Heart left ventricle (tissue), 16 donors: ENCODE measurements around the gene CHRNA7. TPM values are rescaled to one million over a fixed set of nuclear protein-coding genes. Genes with fewer than 3 reads are reported as not detected.
"Not testable (repeated sequence)": the region's sequence is repeated elsewhere in the genome, so short reads cannot be mapped to it uniquely, and the experiment has no call there.

Experiments used
- ATAC-seq, 4 donors: fragments of 200-7000 bp; cut with Tn5 transposase; one replicate each; pipeline ENCODE4 v1.9.1; 2020 to 2022; ENCODE audit warnings: moderate library complexity in 4 of 4, mild to moderate bottlenecking in 3 of 4, moderate number of reproducible peaks in 1 of 4
- DNase-seq, 5 donors: peaks; one replicate each; pipeline ENCODE4 v3.0.0-alpha.2; 2020
- H3K27ac ChIP-seq, 12 donors: fragments of 200-600 bp; sonication (generic) in 4 of 12; one replicate each; pipeline versions ENCODE4 v1.5.0 to v1.8.0; 2016 to 2022; ENCODE audit warnings: mild to moderate bottlenecking in 2 of 12
- H3K27me3 ChIP-seq, 9 donors: fragments of 200-600 bp; sonication (generic) in 2 of 9; one replicate each; pipeline versions ENCODE4 v1.5.1 to v1.8.0; 2016 to 2022; ENCODE audit warnings: mild to moderate bottlenecking in 3 of 9
- H3K36me3 ChIP-seq, 9 donors: fragments of 200-600 bp; sonication (generic) in 2 of 9; one replicate each; pipeline versions ENCODE4 v1.5.0 to v1.8.0; 2018 to 2022; ENCODE audit warnings: mild to moderate bottlenecking in 2 of 9
- H3K4me1 ChIP-seq, 12 donors: fragments of 200-600 bp; sonication (generic) in 4 of 12; one replicate each; pipeline versions ENCODE4 v1.5.0 to v1.8.0; 2016 to 2022; ENCODE audit warnings: mild to moderate bottlenecking in 3 of 12
- H3K4me3 ChIP-seq, 12 donors: fragments of 200-600 bp; sonication (generic) in 4 of 12; one replicate each; pipeline versions ENCODE4 v1.5.0 to v1.8.0; 2017 to 2022; ENCODE audit warnings: mild to moderate bottlenecking in 9 of 12, moderate library complexity in 4 of 12
- H3K9me3 ChIP-seq, 12 donors: fragments of 200-600 bp; sonication (generic) in 4 of 12; one replicate each; pipeline versions ENCODE4 v1.5.0 to v1.8.0; 2016 to 2022; ENCODE audit warnings: mild to moderate bottlenecking in 1 of 12
- WGBS, 4 donors: extraction: QIAGEN DNeasy Blood & Tissue Kit in 2 of 4; methylation state at CpG; one replicate each; pipeline versions ENCODE4 v1.1.5 to v1.1.7; 2013 to 2018; 5-methylcytosine and 5-hydroxymethylcytosine counted together
- intact Hi-C, 10 donors: fragments of 100-400 bp; cut with DNase I; formaldehyde crosslinking; loops; one replicate each; pipeline versions ENCODE4 v1.11.1 to v1.14.2; 2022
- polyA plus RNA-seq, 2 donors: library from polyadenylated mRNA; stranded (reverse); fragments of 200-250 nt; gene quantifications; one replicate each; pipeline ENCODE4 v1.2.3, GENCODE V29; 2013
- total RNA-seq, 9 donors: library from RNA; depleted of rRNA in 2 of 9; stranded (reverse); fragments of >200 nt in 2 of 9; fragmentation: NEBNext Ultra II Directional in 3 of 9; extraction: Animal tissue kit (Norgen Biotek cat#: 25700) in 3 of 9; gene quantifications; one replicate each; pipeline versions ENCODE4 v1.1.0 to v1.2.4, GENCODE V29; 2016 to 2023
- donor health status: ischemic (EF 13 %, LVEDD 7.1; RV severe dilation, severe dysfunction).
- donor health status: healthy with polysubstance abuse.
- donor health status: DM: no; HTN: yes; CAD: no.
- donor health status: DM: no; HTN: no; CAD: no.
- donor health status: ischemic (EF 25% LVEDD 6.9; RV normal size, moderate dysfunction).
- donor health status: ischemic (EF 25% LVEDD 5.7; RV mildly dilated, moderate dysfunction).
- donor health status: healthy.
- donor health status: DM: yes; HTN: yes; CAD: no.
- donor health status: ischemic (EF 35%, LVEDD 5.7; RV mildly dilated, moderate dysfunction).
- donor health status: nonischemic (EF 11% LVEDD 7.7; RV severe dilation, severe dysfunction).
- donor health status: DM: yes; HTN: yes; CAD: no.
- donor health status: PGD.
- donor health status: ischemic (EF 29% LVEDD 5.4; RV normal size, mild dysfunction).
- donor health status: nonischemic (EF 23%, LVEDD 6.1; RV moderate dilation, normal function).

CHRNA7 gene
- total and polyA plus RNA-seq, 11 donors = 0.25 to 2.1 (median 0.98) TPM

- H3K4me1 ChIP-seq, H3K9me3 ChIP-seq, H3K36me3 ChIP-seq, intact Hi-C loops, H3K4me3 ChIP-seq, ATAC-seq, DNase-seq, H3K27me3 ChIP-seq, H3K27ac ChIP-seq: not testable (repeated sequence)
- WGBS, 4 donors = no CpG with 5 or more reads among the region's 7 CpGs
These were observed 133.8 kb downstream of the CHRNA7 start for GRCh38 chr15:32164065-32164464.

- WGBS, 4 donors = no CpG with 5 or more reads among the region's 1 CpG
- ATAC-seq, DNase-seq, H3K27me3 ChIP-seq, H3K36me3 ChIP-seq, H3K27ac ChIP-seq, H3K9me3 ChIP-seq, H3K4me1 ChIP-seq, intact Hi-C loops, H3K4me3 ChIP-seq: not testable (repeated sequence)
These were observed 134.4 kb downstream of the CHRNA7 start for GRCh38 chr15:32164747-32165146.

GRCh38 chr15:32165775-32166174 is 135.5 kb downstream of the CHRNA7 start:
- DNase-seq, ATAC-seq, intact Hi-C loops: not testable (repeated sequence)

GRCh38 chr15:32166270-32166669 is 136.0 kb downstream of the CHRNA7 start:
- H3K4me1 ChIP-seq, H3K9me3 ChIP-seq, H3K27ac ChIP-seq, ATAC-seq, intact Hi-C loops, H3K36me3 ChIP-seq, H3K27me3 ChIP-seq, DNase-seq, H3K4me3 ChIP-seq: not testable (repeated sequence)
- WGBS, 4 donors = 87 to 91% (median 89%) methylated on average over 3 to 4 of the region's 4 CpGs

More at GRCh38 chr15:32165775-32166174, 135.5 kb downstream of the CHRNA7 start:
- H3K4me3 ChIP-seq, H3K36me3 ChIP-seq, H3K27ac ChIP-seq, H3K27me3 ChIP-seq, H3K9me3 ChIP-seq, H3K4me1 ChIP-seq: not testable (repeated sequence)
- WGBS, 4 donors = 50 to 62% (median 50%) methylated on average over 1 to 2 of the region's 5 CpGs; no CpG with 5 or more reads in 1 of the 4 donors

GRCh38 chr15:32167913-32168312 is 137.6 kb downstream of the CHRNA7 start:
- H3K4me3 ChIP-seq, H3K36me3 ChIP-seq, H3K27me3 ChIP-seq, H3K27ac ChIP-seq, H3K9me3 ChIP-seq, H3K4me1 ChIP-seq, intact Hi-C loops: not testable (repeated sequence)
- WGBS, 4 donors = 97 to 98% (median 98%) methylated on average over 13 to 19 of the region's 35 CpGs; no CpG with 5 or more reads in 1 of the 4 donors
- DNase-seq (peak in 1 of 5 donors; percentile 38), ATAC-seq (peak in 1 of 4 donors; percentile 55)

- H3K27me3 ChIP-seq, intact Hi-C loops: not testable (repeated sequence)
These were observed 150.3 kb downstream of the CHRNA7 start for GRCh38 chr15:32180579-32180978.

GRCh38 chr15:32193780-32194179 is 163.5 kb downstream of the CHRNA7 start:
- peak in 2 of 4 donors; percentile 38 to 58 for ATAC-seq
- H3K9me3 ChIP-seq, intact Hi-C loops, H3K27me3 ChIP-seq, H3K36me3 ChIP-seq, H3K4me3 ChIP-seq, H3K4me1 ChIP-seq, DNase-seq, H3K27ac ChIP-seq: not testable (repeated sequence)
- no CpG with 5 or more reads among the region's 4 CpGs for WGBS, 4 donors

More at GRCh38 chr15:32180579-32180978, 150.3 kb downstream of the CHRNA7 start:
- no CpG with 5 or more reads among the region's 5 CpGs for WGBS, 4 donors
- not testable (repeated sequence) for H3K4me3 ChIP-seq, DNase-seq, H3K27ac ChIP-seq, H3K36me3 ChIP-seq, H3K9me3 ChIP-seq, ATAC-seq, H3K4me1 ChIP-seq

- 50 to 73% methylated on average over 3 of the region's 7 CpGs; no CpG with 5 or more reads in 2 of the 4 donors for WGBS, 4 donors
- H3K4me1 ChIP-seq, H3K4me3 ChIP-seq, H3K27me3 ChIP-seq, H3K27ac ChIP-seq, intact Hi-C loops, H3K36me3 ChIP-seq, ATAC-seq, H3K9me3 ChIP-seq, DNase-seq: not testable (repeated sequence)
These were observed 165.9 kb downstream of the CHRNA7 start for GRCh38 chr15:32196206-32196605.

GRCh38 chr15:32198938-32199337 is 168.6 kb downstream of the CHRNA7 start:
- ATAC-seq, DNase-seq, H3K4me3 ChIP-seq, H3K27me3 ChIP-seq, intact Hi-C loops, H3K4me1 ChIP-seq, H3K9me3 ChIP-seq, H3K36me3 ChIP-seq, H3K27ac ChIP-seq: not testable (repeated sequence)
- 75 to 88% methylated on average over 3 of the region's 5 CpGs; no CpG with 5 or more reads in 2 of the 4 donors for WGBS, 4 donors

GRCh38 chr15:32209081-32209480 is 178.8 kb downstream of the CHRNA7 start:
- WGBS, 4 donors = no CpG with 5 or more reads among the region's 5 CpGs
- DNase-seq, H3K9me3 ChIP-seq, H3K4me1 ChIP-seq, intact Hi-C loops, H3K27me3 ChIP-seq, H3K27ac ChIP-seq, H3K36me3 ChIP-seq, H3K4me3 ChIP-seq, ATAC-seq: not testable (repeated sequence)
